H1 (cell line): ENCODE data around the gene NOC2L.

ENCODE experiments used
- CEBPB ChIP-seq: IDR thresholded peaks from 2 replicates; pipeline ENCODE4 v1.6.1; 2012; ENCODE audit warnings: low read depth, low read length
- EGR1 ChIP-seq: IDR thresholded peaks from 2 replicates; pipeline ENCODE4 v1.6.1; 2011; ENCODE audit warnings: low read depth, low read length, borderline replicate concordance
- KDM5A ChIP-seq: fragments of 200-600 bp; IDR thresholded peaks from 2 replicates; pipeline ENCODE4 v1.7.1; 2012; ENCODE audit warnings: mild to moderate bottlenecking, low read length, inconsistent platforms, mixed read lengths
- POLR2A ChIP-seq, 2 experiments: IDR thresholded peaks; 1 replicate in 1 of 2; 2 replicates in 1 of 2; pipeline ENCODE4 v1.6.1; 2011; ENCODE audit warnings: low read depth in 2 of 2, low read length in 2 of 2, mild to moderate bottlenecking in 2 of 2; ENCODE audit errors: control extremely low read depth in 1 of 2
- POLR2AphosphoS5 ChIP-seq: IDR thresholded peaks from 2 replicates; pipeline ENCODE4 v1.6.1; 2011; ENCODE audit warnings: low read depth, low read length
- TAF1 ChIP-seq: IDR thresholded peaks from 2 replicates; pipeline ENCODE4 v1.6.1; 2011; ENCODE audit warnings: mild to moderate bottlenecking, low read depth, low read length
- TAF7 ChIP-seq: optimal IDR thresholded peaks from 2 replicates; pipeline ENCODE3; 2011; ENCODE audit warnings: low read depth, mild to moderate bottlenecking, inconsistent platforms, low read length, moderate library complexity, borderline replicate concordance
- TF ChIP-seq, protein P1 (sequence below), 3 experiments: IDR thresholded peaks; 1 replicate in 2 of 3; 2 replicates in 1 of 3; pipeline versions ENCODE4 v1.5.1 to v1.6.1; 2011; ENCODE audit warnings: low read length in 3 of 3, mild to moderate bottlenecking in 3 of 3, inconsistent platforms in 2 of 3, low read depth in 1 of 3, moderate library complexity in 1 of 3; ENCODE audit not compliant: insufficient read depth in 1 of 3; ENCODE audit errors: control extremely low read depth in 1 of 3
- TF ChIP-seq, protein P2 (sequence below): IDR thresholded peaks from 2 replicates; pipeline ENCODE4 v1.6.1; 2011; ENCODE audit warnings: low read depth, mild to moderate bottlenecking, low read length; ENCODE audit not compliant: insufficient read depth

DNA sequence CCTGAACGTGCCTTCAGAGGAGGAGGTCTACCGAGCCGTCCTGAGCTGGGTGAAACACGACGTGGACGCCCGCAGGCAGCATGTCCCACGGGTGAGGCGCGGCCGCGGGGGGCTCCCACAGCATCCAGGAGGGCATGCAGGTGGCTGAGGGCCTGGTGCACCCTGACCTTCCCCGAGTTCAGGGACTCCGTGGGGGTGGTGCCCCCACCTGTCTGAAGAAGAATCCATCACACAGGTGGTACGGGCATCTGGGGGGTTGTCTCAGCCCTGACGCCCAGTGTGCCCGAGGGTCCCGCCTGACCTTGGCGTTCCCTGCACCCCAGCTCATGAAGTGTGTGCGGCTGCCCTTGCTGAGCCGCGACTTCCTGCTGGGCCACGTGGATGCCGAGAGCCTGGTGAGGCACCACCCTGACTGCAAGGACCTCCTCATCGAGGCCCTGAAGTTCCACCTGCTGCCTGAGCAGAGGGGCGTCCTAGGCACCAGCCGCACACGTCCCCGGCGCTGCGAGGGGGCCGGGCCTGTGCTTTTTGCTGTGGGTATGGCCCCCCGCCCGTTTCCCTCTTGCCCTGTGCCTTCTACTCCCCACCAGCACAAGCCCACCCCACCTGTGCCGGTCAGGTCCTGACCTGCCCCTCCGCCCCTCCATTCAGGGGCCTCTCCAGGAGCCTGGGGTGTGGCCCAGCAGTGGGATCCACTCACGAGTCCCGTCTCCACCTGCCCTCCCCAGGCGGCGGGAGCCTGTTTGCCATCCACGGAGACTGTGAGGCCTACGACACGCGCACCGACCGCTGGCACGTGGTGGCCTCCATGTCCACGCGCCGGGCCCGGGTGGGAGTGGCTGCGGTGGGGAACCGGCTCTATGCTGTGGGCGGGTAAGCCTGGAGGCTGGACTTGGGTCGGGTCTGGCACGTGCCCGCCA, 3.6 kb upstream of the NOC2L start:
- TF ChIP-seq EGR1 = no peak
- TF ChIP-seq KDM5A = no peak
- no peak for TF ChIP-seq TAF1
- TF ChIP-seq, protein P1, sequence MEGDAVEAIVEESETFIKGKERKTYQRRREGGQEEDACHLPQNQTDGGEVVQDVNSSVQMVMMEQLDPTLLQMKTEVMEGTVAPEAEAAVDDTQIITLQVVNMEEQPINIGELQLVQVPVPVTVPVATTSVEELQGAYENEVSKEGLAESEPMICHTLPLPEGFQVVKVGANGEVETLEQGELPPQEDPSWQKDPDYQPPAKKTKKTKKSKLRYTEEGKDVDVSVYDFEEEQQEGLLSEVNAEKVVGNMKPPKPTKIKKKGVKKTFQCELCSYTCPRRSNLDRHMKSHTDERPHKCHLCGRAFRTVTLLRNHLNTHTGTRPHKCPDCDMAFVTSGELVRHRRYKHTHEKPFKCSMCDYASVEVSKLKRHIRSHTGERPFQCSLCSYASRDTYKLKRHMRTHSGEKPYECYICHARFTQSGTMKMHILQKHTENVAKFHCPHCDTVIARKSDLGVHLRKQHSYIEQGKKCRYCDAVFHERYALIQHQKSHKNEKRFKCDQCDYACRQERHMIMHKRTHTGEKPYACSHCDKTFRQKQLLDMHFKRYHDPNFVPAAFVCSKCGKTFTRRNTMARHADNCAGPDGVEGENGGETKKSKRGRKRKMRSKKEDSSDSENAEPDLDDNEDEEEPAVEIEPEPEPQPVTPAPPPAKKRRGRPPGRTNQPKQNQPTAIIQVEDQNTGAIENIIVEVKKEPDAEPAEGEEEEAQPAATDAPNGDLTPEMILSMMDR (IDR thresholded peaks at IDR 0.05; ENCODE audit: control extremely low read depth in 1 of 3, insufficient read depth in 1 of 3, low read depth in 1 of 3, low read length in 3 of 3) = no peak
- no peak for TF ChIP-seq POLR2AphosphoS5
- no peak for TF ChIP-seq CEBPB
- no peak for TF ChIP-seq POLR2A (IDR thresholded peaks at IDR 0.05; ENCODE audit: control extremely low read depth in 1 of 2, low read depth in 2 of 2, low read length in 2 of 2)
- TF ChIP-seq, protein P2, sequence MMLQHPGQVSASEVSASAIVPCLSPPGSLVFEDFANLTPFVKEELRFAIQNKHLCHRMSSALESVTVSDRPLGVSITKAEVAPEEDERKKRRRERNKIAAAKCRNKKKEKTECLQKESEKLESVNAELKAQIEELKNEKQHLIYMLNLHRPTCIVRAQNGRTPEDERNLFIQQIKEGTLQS = no peak
- TF ChIP-seq TAF7 = no peak
